CD14-positive monocyte (primary cell): Measurements from ENCODE around the gene CHST15. TPM values are rescaled to one million over a fixed set of nuclear protein-coding genes. Genes with fewer than 3 reads are reported as not detected.

Experiments used
- DNase-seq, 3 donors: peaks; one replicate each; pipeline ENCODE4 v3.0.0-alpha.2; 2011 to 2022
- H2AFZ ChIP-seq: 2 replicates; pipeline ENCODE4 v1.6.0; 2012; ENCODE audit warnings: mild to moderate bottlenecking, low read depth, low read length, inconsistent platforms; ENCODE audit not compliant: insufficient read depth, poor library complexity, severe bottlenecking
- H3K27ac ChIP-seq, 2 donors: 1 replicate in 1 of 2; 2 replicates in 1 of 2; pipeline ENCODE4 v1.5.1; 2012 to 2013; ENCODE audit warnings: low read length in 2 of 2, control low read depth in 1 of 2, inconsistent platforms in 1 of 2, low read depth in 1 of 2, mild to moderate bottlenecking in 1 of 2
- H3K27me3 ChIP-seq, 2 donors: one replicate each; pipeline versions ENCODE4 v1.6.0 to v1.6.1; 2011 to 2013; ENCODE audit warnings: low read length in 2 of 2; ENCODE audit not compliant: control insufficient read depth in 2 of 2, insufficient read depth in 2 of 2
- H3K36me3 ChIP-seq, 2 donors: replicated peaks in 1 of 2; 1 replicate in 1 of 2; 2 replicates in 1 of 2; pipeline versions ENCODE4 v1.5.1 to v1.6.1; 2012 to 2013; ENCODE audit warnings: low read length in 2 of 2, control low read depth in 1 of 2, inconsistent platforms in 1 of 2, mild to moderate bottlenecking in 1 of 2; ENCODE audit not compliant: insufficient read depth in 2 of 2, control insufficient read depth in 1 of 2
- H3K4me1 ChIP-seq, 2 donors: 1 replicate in 1 of 2; 2 replicates in 1 of 2; pipeline versions ENCODE4 v1.5.1 to v1.6.1; 2012 to 2013; ENCODE audit warnings: low read length in 2 of 2, control low read depth in 1 of 2, inconsistent platforms in 1 of 2, mild to moderate bottlenecking in 1 of 2, moderate library complexity in 1 of 2; ENCODE audit not compliant: insufficient read depth in 2 of 2, control insufficient read depth in 1 of 2
- H3K4me2 ChIP-seq: replicated peaks from 2 replicates; pipeline ENCODE3; 2012; ENCODE audit warnings: low read length, moderate library complexity, mild to moderate bottlenecking; ENCODE audit not compliant: poor library complexity, severe bottlenecking; ENCODE audit errors: extremely low read depth
- H3K4me3 ChIP-seq, 3 experiments: fragments of 200-600 bp in 1 of 3; sonication (generic) in 1 of 3; replicated peaks in 1 of 3; 1 replicate in 2 of 3; 2 replicates in 1 of 3; pipeline ENCODE4 v1.5.1; 2011 to 2013; ENCODE audit warnings: low read length in 3 of 3, mild to moderate bottlenecking in 3 of 3, control low read depth in 2 of 3, low read depth in 2 of 3, inconsistent platforms in 1 of 3, moderate library complexity in 1 of 3
- H3K79me2 ChIP-seq: 2 replicates; pipeline ENCODE4 v1.6.0; 2012; ENCODE audit warnings: mild to moderate bottlenecking, control low read depth, inconsistent platforms, low read length, moderate library complexity; ENCODE audit not compliant: insufficient read depth
- H3K9ac ChIP-seq: 2 replicates; pipeline ENCODE4 v1.6.0; 2017; ENCODE audit warnings: low read length, mild to moderate bottlenecking; ENCODE audit not compliant: insufficient read depth, poor library complexity, severe bottlenecking
- H3K9me3 ChIP-seq, 2 donors: replicated peaks in 1 of 2; 1 replicate in 1 of 2; 2 replicates in 1 of 2; pipeline versions ENCODE4 v1.5.1 to v1.6.1; 2012 to 2013; ENCODE audit warnings: low read length in 2 of 2, control low read depth in 1 of 2; ENCODE audit not compliant: control insufficient read depth in 1 of 2, insufficient read depth in 1 of 2
- H4K20me1 ChIP-seq: 2 replicates; pipeline ENCODE4 v1.6.0; 2012; ENCODE audit warnings: mild to moderate bottlenecking, low read length, control low read depth, moderate library complexity; ENCODE audit not compliant: insufficient read depth
- H3K27ac Mint-ChIP-seq, 7 donors: one replicate each; pipeline ENCODE4 v1.8.0; 2020; ENCODE audit warnings: mild to moderate bottlenecking in 7 of 7, mixed read lengths in 7 of 7, moderate library complexity in 6 of 7, inconsistent platforms in 2 of 7
- H3K27me3 Mint-ChIP-seq, 3 donors: one replicate each; pipeline ENCODE4 v1.8.0; 2021 to 2022; ENCODE audit warnings: low read depth in 3 of 3, mild to moderate bottlenecking in 3 of 3, mixed read lengths in 3 of 3, moderate library complexity in 3 of 3, inconsistent platforms in 1 of 3
- H3K36me3 Mint-ChIP-seq, 2 donors: one replicate each; pipeline ENCODE4 v1.8.0; 2020; ENCODE audit warnings: mixed read lengths in 2 of 2, inconsistent platforms in 1 of 2, mild to moderate bottlenecking in 1 of 2
- H3K4me1 Mint-ChIP-seq: one replicate; pipeline ENCODE4 v1.8.0; 2020; ENCODE audit warnings: mild to moderate bottlenecking, mixed read lengths
- H3K4me3 Mint-ChIP-seq, 2 donors: one replicate each; pipeline ENCODE4 v1.8.0; 2020; ENCODE audit warnings: mild to moderate bottlenecking in 2 of 2, mixed read lengths in 2 of 2, moderate library complexity in 1 of 2
- H3K9me3 Mint-ChIP-seq, 7 donors: one replicate each; pipeline ENCODE4 v1.8.0; 2020 to 2022; ENCODE audit warnings: mixed read lengths in 7 of 7, mild to moderate bottlenecking in 6 of 7, moderate library complexity in 6 of 7, inconsistent platforms in 2 of 7
- CTCF ChIP-seq: fragments of 200-600 bp; IDR thresholded peaks from one replicate; pipeline ENCODE4 v1.8.0; 2022; ENCODE audit warnings: antibody characterized with exemption, mild to moderate bottlenecking
- WGBS: methylation state at CpG from one replicate; pipeline ENCODE4 v1.1.5; 2013; ENCODE audit warnings: missing lambda C conversion rate; ENCODE audit not compliant: insufficient coverage; 5-methylcytosine and 5-hydroxymethylcytosine counted together
- intact Hi-C, 2 donors: fragments of 100-400 bp; cut with micrococcal nuclease; formaldehyde crosslinking; loops; one replicate each; pipeline versions ENCODE4 v1.15.0 to v1.15.1; 2023
- polyA plus RNA-seq, 3 donors: library from polyadenylated mRNA; depleted of rRNA in 1 of 3; unstranded in 2 of 3; stranded (reverse) in 1 of 3; fragments of 300-500 nt in 2 of 3; fragments of >200 nt in 1 of 3; fragmentation: Illumina TruSeq in 2 of 3; gene quantifications; 1 replicate in 2 of 3; 2 replicates in 1 of 3; pipeline ENCODE4 v1.2.3, GENCODE V29; 2012 to 2021

The CHST15 gene
- polyA plus RNA-seq, 3 donors: 54.4 to 106 (median 87.5) TPM

GRCh38 chr10:124083740-124084397, 9.5 kb downstream of the CHST15 start:
- Mint-ChIP-seq H3K4me1 (peaks cover 73% of the 10 kb centered on the region), H3K9me3 (peaks cover 2 to 7% (median 3%) of the 10 kb centered on the region in 7 donors), H3K4me3 (peak overlapping the region in 1 of 2 donors; percentile 62), H3K27me3 (peaks cover 13 to 29% (median 29%) of the 10 kb centered on the region in 3 donors), H3K36me3 (peaks cover 95 to 98% of the 10 kb centered on the region in 2 donors), H3K27ac (peak overlapping the region in 4 of 7 donors; percentile 7 to 83 (median 62))
- TF ChIP-seq CTCF: no peak
- Histone ChIP-seq H3K36me3 (peaks cover 15 to 85% of the 10 kb centered on the region in 2 donors), H3K9me3 (no peaks in the 10 kb centered on the region), H4K20me1 (peaks cover 100% of the 10 kb centered on the region), H3K27ac (no peak overlapping the region), H3K4me3 (peak overlapping the region in 1 of 3 experiments; percentile 18), H2AFZ (no peak overlapping the region), H3K4me2 (peak overlapping the region; percentile 23), H3K79me2 (peaks cover 93% of the 10 kb centered on the region), H3K9ac (no peak overlapping the region), H3K27me3 (peaks cover 0 to 5% of the 10 kb centered on the region in 2 donors), H3K4me1 (peaks cover 38 to 55% of the 10 kb centered on the region in 2 donors)
- intact Hi-C loops: no loop called here
- no peak for DNase-seq
- WGBS: 68% methylated on average over 13 of the region's 16 CpGs

- peak overlapping the region in 1 of 2 donors; percentile 62 for H3K4me3 Mint-ChIP-seq
- no peak for TF ChIP-seq CTCF
- Histone ChIP-seq H3K27ac (no peak overlapping the region), H3K79me2 (peaks cover 92% of the 10 kb centered on the region), H3K4me1 (peaks cover 35 to 48% of the 10 kb centered on the region in 2 donors), H3K27me3 (peaks cover 0 to 4% of the 10 kb centered on the region in 2 donors), H4K20me1 (peaks cover 100% of the 10 kb centered on the region), H3K9me3 (no peaks in the 10 kb centered on the region), H3K9ac (no peak overlapping the region), H3K4me2 (peak overlapping the region; percentile 23), H3K4me3 (no peak overlapping the region), H3K36me3 (peaks cover 14 to 82% of the 10 kb centered on the region in 2 donors), H2AFZ (no peak overlapping the region)
- 95% methylated on average over 7 of the region's 10 CpGs for WGBS
- peaks cover 92 to 94% of the 10 kb centered on the region in 2 donors for H3K36me3 Mint-ChIP-seq
- peaks cover 66% of the 10 kb centered on the region for H3K4me1 Mint-ChIP-seq
- peaks cover 7 to 24% (median 22%) of the 10 kb centered on the region in 3 donors for H3K27me3 Mint-ChIP-seq
- H3K27ac Mint-ChIP-seq: peak overlapping the region in 4 of 7 donors; percentile 24 to 83 (median 62)
- no peak for DNase-seq
- intact Hi-C loops: no loop called here
- peaks cover 0 to 7% (median 2%) of the 10 kb centered on the region in 7 donors for H3K9me3 Mint-ChIP-seq
Observed at GRCh38 chr10:124083047-124083739, 10.2 kb downstream of the CHST15 start.
